ENCODE results near the gene MLF2.
A peak's percentile ranks its signal among the peaks of the same experiment; 100 is the strongest.

Gene MLF2

DNA sequence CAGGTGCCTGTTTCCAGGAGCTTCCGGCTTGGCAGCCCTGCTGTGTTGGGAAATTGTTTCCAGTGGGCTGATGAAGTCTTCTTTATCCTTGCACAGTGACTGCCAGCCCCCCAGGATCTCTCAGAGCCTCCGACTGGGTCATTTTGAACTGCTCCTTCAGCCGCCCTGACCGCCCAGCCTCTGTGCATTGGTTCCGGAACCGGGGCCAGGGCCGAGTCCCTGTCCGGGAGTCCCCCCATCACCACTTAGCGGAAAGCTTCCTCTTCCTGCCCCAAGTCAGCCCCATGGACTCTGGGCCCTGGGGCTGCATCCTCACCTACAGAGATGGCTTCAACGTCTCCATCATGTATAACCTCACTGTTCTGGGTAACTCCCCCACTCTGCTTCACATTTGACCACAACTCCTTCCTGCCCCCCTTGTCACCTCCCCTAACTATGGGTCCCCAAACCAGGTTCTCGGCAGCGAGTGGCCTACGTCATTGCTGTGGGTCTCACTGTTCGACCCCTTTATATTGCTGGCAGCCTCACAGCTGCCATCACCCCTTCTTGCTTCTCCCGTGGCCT lies 21.6 kb upstream of the MLF2 start:
- H3K4me3 Mint-ChIP-seq, result peak overlapping the region; percentile 50

GRCh38 chr12:6773590-6774351 lies 20.8 kb upstream of the MLF2 start:
- Mint-ChIP-seq H3K27ac (no peak overlapping the region), H3K9me3 (no peaks in the 10 kb centered on the region), H3K36me3 (ENCODE audit: low read depth) (peaks cover 49% of the 10 kb centered on the region), H3K4me3 (peak overlapping the region; percentile 75), H3K4me1 (peaks cover 77% of the 10 kb centered on the region), H3K27me3 (ENCODE audit: low read depth, poor library complexity) (peaks cover 18% of the 10 kb centered on the region)
- DNase-seq, result peak; percentile 58
- TF ChIP-seq, protein P1, sequence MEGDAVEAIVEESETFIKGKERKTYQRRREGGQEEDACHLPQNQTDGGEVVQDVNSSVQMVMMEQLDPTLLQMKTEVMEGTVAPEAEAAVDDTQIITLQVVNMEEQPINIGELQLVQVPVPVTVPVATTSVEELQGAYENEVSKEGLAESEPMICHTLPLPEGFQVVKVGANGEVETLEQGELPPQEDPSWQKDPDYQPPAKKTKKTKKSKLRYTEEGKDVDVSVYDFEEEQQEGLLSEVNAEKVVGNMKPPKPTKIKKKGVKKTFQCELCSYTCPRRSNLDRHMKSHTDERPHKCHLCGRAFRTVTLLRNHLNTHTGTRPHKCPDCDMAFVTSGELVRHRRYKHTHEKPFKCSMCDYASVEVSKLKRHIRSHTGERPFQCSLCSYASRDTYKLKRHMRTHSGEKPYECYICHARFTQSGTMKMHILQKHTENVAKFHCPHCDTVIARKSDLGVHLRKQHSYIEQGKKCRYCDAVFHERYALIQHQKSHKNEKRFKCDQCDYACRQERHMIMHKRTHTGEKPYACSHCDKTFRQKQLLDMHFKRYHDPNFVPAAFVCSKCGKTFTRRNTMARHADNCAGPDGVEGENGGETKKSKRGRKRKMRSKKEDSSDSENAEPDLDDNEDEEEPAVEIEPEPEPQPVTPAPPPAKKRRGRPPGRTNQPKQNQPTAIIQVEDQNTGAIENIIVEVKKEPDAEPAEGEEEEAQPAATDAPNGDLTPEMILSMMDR (IDR thresholded peaks at IDR 0.05), result no peak

More for the DNA sequence above, 21.6 kb upstream of the MLF2 start:
- DNase-seq, result no peak
- Mint-ChIP-seq H3K4me1 (peaks cover 77% of the 10 kb centered on the region), H3K27ac (peak overlapping the region; percentile 74), H3K9me3 (no peaks in the 10 kb centered on the region), H3K27me3 (ENCODE audit: low read depth, poor library complexity) (peaks cover 18% of the 10 kb centered on the region), H3K36me3 (ENCODE audit: low read depth) (peaks cover 49% of the 10 kb centered on the region)
- TF ChIP-seq, protein P1 (IDR thresholded peaks at IDR 0.05), result no peak

DNA sequence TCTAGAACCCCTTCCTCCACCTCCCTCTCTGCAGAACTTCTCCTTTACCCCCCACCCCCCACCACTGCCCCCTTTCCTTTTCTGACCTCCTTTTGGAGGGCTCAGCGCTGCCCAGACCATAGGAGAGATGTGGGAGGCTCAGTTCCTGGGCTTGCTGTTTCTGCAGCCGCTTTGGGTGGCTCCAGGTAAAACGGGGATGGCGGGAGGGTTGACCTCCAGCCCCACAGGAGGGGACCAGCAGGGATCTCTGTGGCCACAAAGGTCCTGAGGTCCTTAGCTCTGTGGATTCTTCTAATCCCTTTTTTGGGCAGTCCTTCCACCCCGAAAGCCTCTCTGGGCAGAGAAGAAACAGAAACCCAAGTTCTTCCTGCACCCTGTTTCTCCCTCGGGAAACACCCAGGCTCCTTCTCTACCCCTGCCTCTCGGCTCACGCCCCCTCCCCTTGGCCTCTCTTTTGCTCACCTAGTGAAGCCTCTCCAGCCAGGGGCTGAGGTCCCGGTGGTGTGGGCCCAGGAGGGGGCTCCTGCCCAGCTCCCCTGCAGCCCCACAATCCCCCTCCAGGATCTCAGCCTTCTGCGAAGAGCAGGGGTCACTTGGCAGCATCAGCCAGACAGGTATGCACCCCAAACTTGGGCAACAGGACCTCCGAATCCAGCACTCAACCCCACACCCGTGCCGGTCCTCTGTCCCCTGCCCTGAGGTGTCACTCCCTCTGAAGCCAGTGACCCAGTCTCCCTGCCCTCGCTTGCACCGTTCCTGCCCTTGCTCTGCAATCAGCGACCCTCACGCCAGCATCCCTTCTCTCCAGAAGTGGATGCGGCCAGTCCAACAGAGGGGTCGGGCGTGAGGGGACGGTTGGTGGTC lies 20.0 kb upstream of the MLF2 start:
- peak overlapping the region; percentile 75 for H3K4me3 Mint-ChIP-seq
- H3K27me3 Mint-ChIP-seq (ENCODE audit: low read depth, poor library complexity), result peaks cover 15% of the 10 kb centered on the region
- H3K27ac Mint-ChIP-seq, result no peak overlapping the region
- no peaks in the 10 kb centered on the region for H3K9me3 Mint-ChIP-seq
- peaks cover 77% of the 10 kb centered on the region for H3K4me1 Mint-ChIP-seq
- DNase-seq, result no peak
- peaks cover 45% of the 10 kb centered on the region for H3K36me3 Mint-ChIP-seq (ENCODE audit: low read depth)
- TF ChIP-seq, protein P1 (IDR thresholded peaks at IDR 0.05), result no peak

GRCh38 chr12:6772331-6772695 lies 19.4 kb upstream of the MLF2 start, which contains the start of gene LAG3:
Gene LAG3 (plus strand): TSS chr12:6772520. CDS start chr12:6772853, 333 bp downstream.
- no peak for DNase-seq
- Mint-ChIP-seq H3K27ac (peak within 1 kb of the TSS; percentile 90), H3K4me3 (peak within 1 kb of the TSS; percentile 75), H3K9me3 (no peaks in the 10 kb centered on the region), H3K27me3 (ENCODE audit: low read depth, poor library complexity) (peaks cover 12% of the 10 kb centered on the region), H3K36me3 (ENCODE audit: low read depth) (peaks cover 39% of the 10 kb centered on the region), H3K4me1 (peaks cover 76% of the 10 kb centered on the region)
- TF ChIP-seq, protein P1 (IDR thresholded peaks at IDR 0.05), result no peak

DNA sequence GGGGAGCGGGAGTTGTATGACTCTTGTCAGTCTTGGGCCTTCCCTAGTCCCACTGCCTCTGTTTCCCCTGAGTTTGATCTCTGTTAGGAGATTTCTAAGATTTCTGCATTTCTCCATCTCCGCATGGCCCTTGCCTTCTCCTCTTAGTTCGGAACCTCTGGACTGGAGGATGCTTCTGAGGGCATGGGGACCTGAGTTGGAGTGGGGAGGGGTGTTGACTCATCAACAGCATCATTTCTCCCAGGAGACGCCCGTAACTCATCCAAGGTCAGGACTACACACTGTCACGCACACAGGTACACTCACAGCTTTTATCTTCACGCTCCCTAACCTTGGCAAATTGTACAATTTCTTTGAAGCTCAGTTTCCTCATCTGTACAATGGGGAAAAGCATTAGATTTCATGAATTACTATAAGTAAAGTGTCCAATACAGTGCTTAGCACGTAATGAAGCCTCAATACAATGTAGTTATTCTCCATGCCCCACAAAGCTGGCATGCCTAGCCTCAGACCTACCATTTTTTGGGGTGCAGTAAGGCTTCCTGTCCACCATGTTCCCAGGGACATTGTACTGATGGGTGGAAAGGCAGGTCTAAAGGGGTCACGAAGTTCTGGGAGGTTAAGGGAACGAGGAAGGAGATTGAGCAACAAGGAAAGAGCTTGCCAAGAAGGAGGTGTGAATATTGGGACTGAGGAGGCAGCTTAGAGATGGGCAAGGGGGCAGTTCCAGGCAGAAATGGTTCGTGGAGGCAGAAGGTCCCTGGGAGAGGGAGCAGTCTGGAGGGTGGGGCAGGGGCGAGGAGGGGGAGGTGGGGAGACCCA lies 18.8 kb upstream of the MLF2 start:
- Mint-ChIP-seq H3K27ac (peak overlapping the region; percentile 90), H3K27me3 (ENCODE audit: low read depth, poor library complexity) (peaks cover 12% of the 10 kb centered on the region), H3K36me3 (ENCODE audit: low read depth) (peaks cover 34% of the 10 kb centered on the region), H3K9me3 (no peaks in the 10 kb centered on the region), H3K4me1 (peaks cover 74% of the 10 kb centered on the region), H3K4me3 (peak overlapping the region; percentile 67)
- DNase-seq, result no peak
- TF ChIP-seq, protein P1 (IDR thresholded peaks at IDR 0.05), result no peak
